GM23248 (cell line): Measurements from ENCODE around the gene RABEP1. TPM values are rescaled to one million over a fixed set of nuclear protein-coding genes. Genes with fewer than 3 reads are reported as not detected.

ENCODE experiments used
- DNase-seq: peaks from one replicate; pipeline ENCODE4 v3.0.0-alpha.2; 2015
- H2AFZ ChIP-seq: fragments of 200-600 bp; sonication (generic); 2 replicates; pipeline ENCODE4 v1.6.1; 2016; ENCODE audit warnings: antibody characterized with exemption
- H3F3A ChIP-seq: fragments of 200-600 bp; sonication (generic); 2 replicates; pipeline ENCODE4 v1.6.1; 2016; ENCODE audit warnings: mild to moderate bottlenecking, antibody characterized with exemption, mixed run types; ENCODE audit not compliant: insufficient read depth
- H3K27ac ChIP-seq: fragments of 200-600 bp; sonication (generic); 2 replicates; pipeline ENCODE4 v1.5.1; 2016; ENCODE audit warnings: mild to moderate bottlenecking
- H3K27me3 ChIP-seq: fragments of 200-600 bp; sonication (generic); replicated peaks from 2 replicates; pipeline ENCODE4 v1.6.1; 2016; ENCODE audit warnings: mild to moderate bottlenecking; ENCODE audit not compliant: insufficient read depth
- H3K36me3 ChIP-seq: fragments of 200-600 bp; sonication (generic); 2 replicates; pipeline ENCODE4 v1.6.1; 2016; ENCODE audit warnings: low read depth, mild to moderate bottlenecking
- H3K4me1 ChIP-seq: fragments of 200-600 bp; sonication (generic); 2 replicates; pipeline ENCODE4 v1.6.1; 2016; ENCODE audit warnings: mild to moderate bottlenecking; ENCODE audit not compliant: insufficient read depth
- H3K4me2 ChIP-seq: fragments of 200-600 bp; sonication (generic); one replicate; pipeline ENCODE4 v1.6.1; 2016; ENCODE audit warnings: mild to moderate bottlenecking; ENCODE audit not compliant: unreplicated experiment
- H3K4me3 ChIP-seq: fragments of 200-600 bp; sonication (generic); 2 replicates; pipeline ENCODE4 v1.5.1; 2016; ENCODE audit warnings: mild to moderate bottlenecking
- H3K79me2 ChIP-seq: fragments of 200-600 bp; sonication (generic); 2 replicates; pipeline ENCODE4 v1.6.1; 2016; ENCODE audit warnings: mild to moderate bottlenecking; ENCODE audit not compliant: insufficient read depth
- H3K9ac ChIP-seq: fragments of 200-600 bp; sonication (generic); 2 replicates; pipeline ENCODE4 v1.6.1; 2016; ENCODE audit warnings: mild to moderate bottlenecking
- H3K9me2 ChIP-seq: fragments of 200-600 bp; sonication (generic); 2 replicates; pipeline ENCODE4 v1.6.1; 2016; ENCODE audit warnings: mixed run types, mild to moderate bottlenecking, moderate library complexity; ENCODE audit not compliant: insufficient read depth
- H3K9me3 ChIP-seq: fragments of 200-600 bp; sonication (generic); one replicate; pipeline ENCODE4 v1.6.1; 2017; ENCODE audit warnings: low read depth
- H4K20me1 ChIP-seq: fragments of 200-600 bp; sonication (generic); 2 replicates; pipeline ENCODE4 v1.6.0; 2016; ENCODE audit not compliant: insufficient read depth
- EZH2 ChIP-seq: fragments of 200-600 bp; sonication (generic); IDR thresholded peaks from 2 replicates; pipeline ENCODE4 v1.6.1; 2018; ENCODE audit warnings: antibody characterized with exemption, mild to moderate bottlenecking; ENCODE audit not compliant: insufficient read depth, poor library complexity, severe bottlenecking
- EZH2phosphoT487 ChIP-seq: fragments of 200-600 bp; sonication (generic); IDR thresholded peaks from 2 replicates; pipeline ENCODE4 v1.6.1; 2018; ENCODE audit warnings: antibody characterized with exemption, moderate library complexity, mild to moderate bottlenecking, low read depth; ENCODE audit not compliant: insufficient read depth
- WGBS, 2 experiments: methylation state at CpG; one replicate each; pipeline ENCODE4 v1.1.6; 2015 to 2017; ENCODE audit warnings: low lambda C conversion rate in 2 of 2, low coverage in 1 of 2; ENCODE audit errors: missing lambda C conversion rate in 2 of 2; 5-methylcytosine and 5-hydroxymethylcytosine counted together
- in situ Hi-C: fragments of 300-500 bp; cut with MboI; formaldehyde crosslinking; loops from 2 replicates; pipeline ENCODE4 v1.15.0; 2020
- polyA plus RNA-seq: library from polyadenylated mRNA; unstranded; fragments of >200 nt; fragmentation: Nextera tagmentation; extraction: Ambion mirVana; gene quantifications from 2 replicates; pipeline ENCODE4 v1.2.1, GENCODE V29; 2016
- total RNA-seq: library from RNA; depleted of rRNA; stranded (reverse); fragments of >200 nt; shearing (Covaris generic); gene quantifications from 2 replicates; pipeline ENCODE4 v1.2.3, GENCODE V29; 2014

RABEP1 gene
- total and polyA plus RNA-seq, 2 experiments from 2014 or later, result 26.3 to 33.6 TPM

DNA sequence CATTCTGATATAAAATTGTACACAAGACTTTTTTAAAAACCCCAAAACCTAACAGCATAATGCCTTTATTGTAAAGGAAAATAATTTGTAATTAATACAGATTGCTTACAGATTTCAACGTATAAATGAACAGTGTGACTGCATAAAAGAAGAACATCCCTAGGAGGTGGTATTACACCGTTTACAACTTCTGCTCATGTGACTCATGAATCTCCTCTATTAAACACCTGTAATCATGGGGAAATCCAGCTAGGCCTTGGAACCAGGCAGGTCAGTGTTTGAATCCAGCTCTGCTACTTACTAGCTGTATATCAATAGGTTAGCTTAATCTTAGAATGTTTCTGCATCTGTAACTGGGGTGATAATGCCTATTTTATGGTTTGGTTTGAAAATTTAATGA lies 15.2 kb downstream of the RABEP1 start:
- H3K4me3 ChIP-seq, result no peak overlapping the region
- TF ChIP-seq EZH2phosphoT487, result no peak
- no peak for TF ChIP-seq EZH2
- WGBS, 2 experiments, result 30 to 48% methylated on average over 2 of the region's 2 CpGs
- no peaks in the 10 kb centered on the region for H3K36me3 ChIP-seq
- no peaks in the 10 kb centered on the region for H3K9me3 ChIP-seq
- H4K20me1 ChIP-seq, result peaks cover 10% of the 10 kb centered on the region
- no peak overlapping the region for H2AFZ ChIP-seq
- no peak for DNase-seq
- H3K4me1 ChIP-seq, result no peaks in the 10 kb centered on the region
- no peak overlapping the region for H3K9ac ChIP-seq
- H3K27ac ChIP-seq, result no peak overlapping the region
- H3K4me2 ChIP-seq, result no peak overlapping the region
- no peaks in the 10 kb centered on the region for H3K27me3 ChIP-seq
- peaks cover 96% of the 10 kb centered on the region for H3K79me2 ChIP-seq
- H3K9me2 ChIP-seq, result no peaks in the 10 kb centered on the region
- in situ Hi-C loops, result no loop called here
- no peaks in the 10 kb centered on the region for H3F3A ChIP-seq

- in situ Hi-C loops, result no loop called here
- H3K4me1 ChIP-seq, result no peaks in the 10 kb centered on the region
- H2AFZ ChIP-seq, result no peak overlapping the region
- H3K79me2 ChIP-seq, result peaks cover 96% of the 10 kb centered on the region
- peaks cover 10% of the 10 kb centered on the region for H4K20me1 ChIP-seq
- DNase-seq, result peak; percentile 45
- no peaks in the 10 kb centered on the region for H3F3A ChIP-seq
- no peaks in the 10 kb centered on the region for H3K36me3 ChIP-seq
- no peaks in the 10 kb centered on the region for H3K9me3 ChIP-seq
- H3K9me2 ChIP-seq, result no peaks in the 10 kb centered on the region
- H3K27me3 ChIP-seq, result no peaks in the 10 kb centered on the region
- H3K9ac ChIP-seq, result no peak overlapping the region
- H3K27ac ChIP-seq, result 0 out of 2 replicates have a peak overlapping the region, but pooled peaks have one; percentile 9
- no peak overlapping the region for H3K4me3 ChIP-seq
- H3K4me2 ChIP-seq, result no peak overlapping the region
- TF ChIP-seq EZH2 (no peak), EZH2phosphoT487 (no peak)
- WGBS, 2 experiments, result 35 to 44% methylated on average over 3 to 4 of the region's 4 CpGs
These were observed 17.3 kb downstream of the RABEP1 start for GRCh38 chr17:5299383-5299782.

DNA sequence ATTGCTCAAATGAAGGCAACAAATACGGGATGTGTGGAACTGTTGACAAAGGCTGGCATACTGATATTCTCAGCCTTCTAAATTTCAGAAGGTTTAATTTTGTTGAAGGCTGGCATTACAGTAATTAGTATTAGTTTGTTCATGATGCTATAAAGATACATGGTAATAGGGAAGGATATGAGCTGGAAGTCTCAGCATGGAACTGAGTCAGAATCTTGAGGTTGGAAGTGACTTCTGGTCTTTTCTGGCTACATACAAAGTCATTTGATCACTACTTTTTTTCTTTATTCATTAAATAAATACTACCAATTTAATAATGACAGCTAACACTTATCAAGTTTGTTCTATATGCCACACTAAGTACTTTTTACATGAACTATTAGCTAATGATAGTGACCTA lies 22.6 kb downstream of the RABEP1 start:
- H3F3A ChIP-seq, result peaks cover 26% of the 10 kb centered on the region
- peak; percentile 43 for DNase-seq
- peaks cover 14% of the 10 kb centered on the region for H4K20me1 ChIP-seq
- H3K36me3 ChIP-seq, result no peaks in the 10 kb centered on the region
- no peak for TF ChIP-seq EZH2phosphoT487
- no peak for TF ChIP-seq EZH2
- no peaks in the 10 kb centered on the region for H3K27me3 ChIP-seq
- no peak overlapping the region for H2AFZ ChIP-seq
- no peak overlapping the region for H3K27ac ChIP-seq
- no peak overlapping the region for H3K4me2 ChIP-seq
- no peaks in the 10 kb centered on the region for H3K9me3 ChIP-seq
- 71 to 77% methylated on average over 1 of the region's 1 CpG for WGBS, 2 experiments
- H3K9me2 ChIP-seq, result no peaks in the 10 kb centered on the region
- in situ Hi-C loops, result no loop called here
- no peak overlapping the region for H3K4me3 ChIP-seq
- peaks cover 19% of the 10 kb centered on the region for H3K4me1 ChIP-seq
- peaks cover 98% of the 10 kb centered on the region for H3K79me2 ChIP-seq
- H3K9ac ChIP-seq, result no peak overlapping the region

DNA sequence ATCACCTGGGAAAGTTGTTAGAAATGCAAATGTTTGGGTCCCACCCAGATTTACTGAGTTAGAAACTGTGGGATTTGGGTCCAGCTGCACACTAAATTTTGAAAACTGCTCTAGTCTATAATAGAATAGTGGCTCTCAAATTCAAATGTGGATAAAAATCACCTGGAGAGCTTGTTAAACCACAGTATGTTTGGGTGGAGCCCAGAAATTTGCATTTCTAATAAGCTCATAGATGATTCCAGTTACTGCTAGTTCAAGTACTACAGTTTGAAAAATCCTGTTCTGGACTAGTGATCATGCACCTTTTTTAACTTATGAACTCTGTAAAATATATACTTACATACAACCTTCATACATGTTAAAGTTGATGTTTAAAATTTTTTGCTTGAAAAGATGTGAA lies 27.8 kb downstream of the RABEP1 start:
- in situ Hi-C loops, result no loop called here
- no peaks in the 10 kb centered on the region; the same call in 1 of the 2 replicates for H3K36me3 ChIP-seq
- H3K4me3 ChIP-seq, result no peak overlapping the region
- peaks cover 26% of the 10 kb centered on the region for H3F3A ChIP-seq
- no peaks in the 10 kb centered on the region for H3K9me3 ChIP-seq
- peaks cover 19% of the 10 kb centered on the region for H4K20me1 ChIP-seq
- no peak overlapping the region for H3K4me2 ChIP-seq
- no peak overlapping the region for H3K27ac ChIP-seq
- no peak overlapping the region for H3K9ac ChIP-seq
- peaks cover 19% of the 10 kb centered on the region for H3K4me1 ChIP-seq
- H3K79me2 ChIP-seq, result peaks cover 95% of the 10 kb centered on the region
- no peak overlapping the region for H2AFZ ChIP-seq
- no peak for DNase-seq
- H3K27me3 ChIP-seq, result no peaks in the 10 kb centered on the region
- TF ChIP-seq EZH2 (no peak), EZH2phosphoT487 (no peak)
- no peaks in the 10 kb centered on the region for H3K9me2 ChIP-seq

GRCh38 chr17:5325851-5326250 lies 43.8 kb downstream of the RABEP1 start:
- TF ChIP-seq EZH2phosphoT487 (no peak), EZH2 (no peak)

More at GRCh38 chr17:5325851-5326250, 43.8 kb downstream of the RABEP1 start:
- Histone ChIP-seq H3K27ac (no peak overlapping the region), H3K4me3 (no peak overlapping the region), H3K79me2 (peaks cover 82% of the 10 kb centered on the region), H3K9me3 (no peaks in the 10 kb centered on the region), H3K27me3 (no peaks in the 10 kb centered on the region), H3K9ac (no peak overlapping the region), H3K36me3 (peaks cover 7% of the 10 kb centered on the region; the same call in 1 of the 2 replicates), H3K9me2 (no peaks in the 10 kb centered on the region), H3K4me2 (no peak overlapping the region), H3F3A (peaks cover 5% of the 10 kb centered on the region; the same call in 1 of the 2 replicates), H4K20me1 (no peaks in the 10 kb centered on the region), H3K4me1 (peaks cover 10% of the 10 kb centered on the region), H2AFZ (no peak overlapping the region)
- in situ Hi-C loops, result no loop called here
- no peak for DNase-seq
- WGBS, 2 experiments, result 96% methylated on average over 4 of the region's 4 CpGs
